Eye (tissue), 1 donor: ENCODE results near the gene SMIM29.

ENCODE experiments used
- DNase-seq: peaks from one replicate; pipeline ENCODE4 v3.0.0-alpha.2; 2015

SMIM29 gene

GRCh38 chr6:34223956-34224940, 24.6 kb downstream of the SMIM29 start:
- peak; percentile 96 for DNase-seq

DNA sequence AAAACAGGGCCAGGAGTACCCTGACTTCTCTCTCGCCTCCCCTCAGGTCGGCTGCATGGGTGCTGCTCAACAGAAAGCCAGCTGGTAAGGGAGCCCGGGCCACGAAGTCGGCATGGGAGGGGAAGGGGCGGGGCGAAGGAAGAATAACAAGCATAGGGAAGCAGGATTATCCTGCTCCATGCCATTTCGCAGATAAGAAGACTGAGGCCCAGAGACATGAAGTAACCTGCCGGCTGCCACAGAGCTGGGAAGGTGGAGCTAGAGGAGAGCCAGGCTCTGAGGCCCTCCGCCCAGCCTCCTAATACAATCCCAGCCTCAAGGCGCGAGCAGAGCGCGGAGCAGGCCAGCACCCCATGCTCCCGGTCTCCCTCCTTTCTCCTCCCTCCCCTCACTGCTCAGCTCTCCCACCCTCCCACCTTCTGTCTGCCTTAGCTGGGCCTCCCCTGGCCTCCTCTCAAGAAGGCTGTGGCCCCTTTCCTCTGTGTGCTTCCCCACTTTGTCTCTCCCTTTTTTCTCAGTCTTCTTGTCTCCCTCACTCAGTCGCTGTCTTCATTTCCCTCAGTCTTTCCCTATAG, 25.3 kb downstream of the SMIM29 start:
- no peak for DNase-seq

GRCh38 chr6:34218691-34219090, 30.1 kb downstream of the SMIM29 start:
- no peak for DNase-seq

- no peak for DNase-seq
Measured at GRCh38 chr6:34213772-34214171, 35.0 kb downstream of the SMIM29 start.

GRCh38 chr6:34207695-34208443, 40.9 kb downstream of the SMIM29 start:
- DNase-seq = no peak

- DNase-seq = no peak
Measured at GRCh38 chr6:34206726-34207125, 42.1 kb downstream of the SMIM29 start.

GRCh38 chr6:34205916-34206315, 42.9 kb downstream of the SMIM29 start:
- no peak for DNase-seq

GRCh38 chr6:34205466-34205865, 43.3 kb downstream of the SMIM29 start:
- DNase-seq = no peak

DNA sequence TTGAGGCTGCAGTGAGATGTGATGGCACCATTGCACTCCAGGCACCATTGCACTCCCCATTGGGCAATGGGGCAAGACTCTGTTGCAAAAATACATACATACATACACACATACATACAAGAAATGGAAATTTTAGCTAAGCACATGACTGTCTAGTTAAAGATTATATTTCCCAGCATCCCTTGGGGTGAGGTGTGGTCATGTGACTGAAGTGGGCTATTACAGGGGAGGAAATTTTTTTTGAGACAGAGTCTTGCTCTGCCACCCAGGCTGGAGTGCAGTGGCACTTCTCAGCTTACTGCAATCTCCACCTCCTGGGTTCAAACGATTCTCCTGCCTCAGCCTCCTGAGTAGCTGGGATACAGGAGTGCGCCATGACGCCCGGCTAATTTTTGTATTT, 44.1 kb downstream of the SMIM29 start:
- no peak for DNase-seq

DNA sequence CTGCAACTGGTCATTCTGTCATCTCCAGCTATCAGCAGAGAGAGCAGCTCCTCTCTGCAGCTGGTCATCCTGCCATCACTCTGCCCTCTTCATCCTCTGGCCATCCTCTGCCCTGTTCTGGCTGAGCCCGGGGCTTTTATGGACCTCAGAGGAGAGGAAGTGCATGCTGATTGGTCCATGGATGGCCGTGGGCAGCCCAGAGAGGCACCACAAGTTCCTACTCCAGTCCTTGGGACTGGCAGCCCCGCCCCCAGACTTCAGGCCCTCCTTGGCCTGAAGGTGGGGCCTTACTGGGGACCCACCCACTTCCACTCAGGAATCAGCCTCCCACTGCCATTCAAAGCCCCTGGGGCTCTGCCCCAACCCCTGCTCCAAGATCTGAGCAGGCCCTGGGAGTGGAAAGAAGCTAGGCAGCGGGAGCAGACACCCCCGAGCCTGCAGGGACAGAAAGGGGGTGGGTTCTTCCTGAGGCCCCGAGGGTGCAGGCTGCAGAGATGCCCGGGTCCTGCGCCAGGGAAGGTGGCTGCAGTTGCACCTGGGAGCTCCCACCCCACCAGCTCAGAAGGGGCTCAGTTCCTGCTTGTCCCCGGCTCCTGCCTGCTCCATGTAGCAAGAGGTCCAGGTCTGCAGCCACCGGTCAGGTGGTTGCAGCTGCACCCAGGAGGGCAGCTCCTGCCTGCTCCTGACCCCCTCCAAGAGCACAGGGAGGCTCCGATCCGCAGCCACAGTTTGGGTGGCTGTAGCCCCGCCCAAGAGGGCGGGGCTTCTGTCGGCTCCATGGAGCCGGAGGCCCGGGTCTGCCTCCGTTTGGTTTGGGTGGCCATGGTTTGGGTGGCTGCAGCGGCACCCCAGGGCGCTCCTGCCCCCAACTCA, 46.2 kb downstream of the SMIM29 start:
- no peak for DNase-seq

DNA sequence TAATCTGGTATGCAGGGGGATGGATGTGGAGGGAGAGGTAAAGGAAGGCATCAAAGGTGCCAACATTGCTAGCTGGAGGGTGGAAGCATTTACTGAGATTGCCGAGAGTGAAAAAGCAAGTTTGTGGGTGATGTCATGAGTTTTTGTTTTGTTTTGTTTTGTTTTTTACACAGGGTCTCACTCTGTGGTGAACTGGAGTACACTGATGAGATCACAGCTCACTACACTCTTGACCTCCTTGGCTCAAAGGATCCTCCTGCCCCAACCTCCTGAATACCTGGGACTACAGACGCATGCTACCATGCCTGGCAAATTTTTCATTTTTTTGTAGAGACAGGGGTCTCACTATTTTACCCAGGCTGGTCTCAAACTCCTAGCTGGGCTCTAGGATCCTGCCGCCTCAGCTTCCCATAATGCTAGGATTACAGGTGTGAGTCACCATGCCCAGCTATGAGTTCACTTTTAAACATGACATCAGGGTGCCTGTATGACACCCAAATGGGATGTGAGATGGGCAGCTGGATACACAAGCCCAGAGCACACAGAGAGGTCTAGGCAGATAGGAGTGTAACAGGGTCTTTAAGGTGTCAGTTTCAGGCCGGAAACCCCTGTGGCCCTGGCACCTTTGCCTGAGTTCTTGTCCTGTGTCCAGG, 47.2 kb downstream of the SMIM29 start:
- no peak for DNase-seq

DNA sequence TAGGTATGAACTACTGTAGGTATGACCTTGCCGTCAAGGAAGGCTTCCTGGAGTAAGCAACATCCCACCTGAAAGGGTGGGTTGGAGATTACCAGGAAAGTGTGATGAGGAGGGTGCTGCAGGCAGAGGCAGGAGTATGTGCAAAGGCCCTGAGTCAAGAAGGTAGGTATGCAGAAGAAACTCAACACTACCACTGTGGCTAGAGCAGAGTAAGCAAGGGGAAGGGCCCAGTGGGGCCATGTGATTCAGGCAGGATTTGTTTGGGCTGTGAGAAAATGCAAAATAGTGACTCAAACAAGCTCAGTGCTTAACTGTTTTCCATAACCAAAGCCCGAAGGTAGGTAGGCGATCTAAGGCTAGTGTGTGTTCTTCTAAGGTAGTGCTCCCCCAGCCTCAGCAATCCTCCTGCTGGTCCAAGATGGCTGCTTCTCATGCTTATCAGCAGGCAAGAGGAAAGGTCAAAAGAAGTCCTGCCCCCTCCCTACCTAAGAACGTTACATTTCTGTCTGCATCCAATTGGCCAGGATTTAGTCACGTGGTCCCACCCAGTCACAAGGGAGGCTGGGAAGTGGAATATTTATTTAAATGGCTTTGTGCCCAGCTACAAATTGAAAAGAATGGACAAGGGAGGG, 48.4 kb downstream of the SMIM29 start:
- no peak for DNase-seq

GRCh38 chr6:34196833-34197195, 52.0 kb downstream of the SMIM29 start:
- no peak for DNase-seq
